Measurements from ENCODE around the gene ZNF362. TPM values are rescaled to one million over a fixed set of nuclear protein-coding genes. Genes with fewer than 3 reads are reported as not detected.

ZNF362 gene
- total and polyA plus RNA-seq, 4 donors = 2.3 to 6.3 (median 5.4) TPM

- Histone ChIP-seq H3K4me3 (ENCODE audit: low read depth in 1 of 3, low read length in 3 of 3) (no peak overlapping the region), H3K9ac (ENCODE audit: low read depth in 1 of 2, low read length in 2 of 2) (peak overlapping the region in 1 of 2 donors; percentile 4), H3K4me1 (ENCODE audit: control insufficient read depth in 4 of 4, insufficient read depth in 4 of 4, low read length in 3 of 4) (peaks cover 28 to 68% (median 52%) of the 10 kb centered on the region in 4 donors), H3K27ac (ENCODE audit: low read depth in 1 of 2, low read length in 2 of 2) (peak overlapping the region; percentile 58 to 89), H3K27me3 (ENCODE audit: control insufficient read depth in 4 of 4, insufficient read depth in 4 of 4, low read length in 3 of 4) (no peaks in the 10 kb centered on the region), H3K36me3 (ENCODE audit: control insufficient read depth in 4 of 4, insufficient read depth in 3 of 4, low read depth in 1 of 4, low read length in 3 of 4) (peaks cover 9 to 33% (median 30%) of the 10 kb centered on the region in 4 donors), H3K9me3 (ENCODE audit: control insufficient read depth in 4 of 4, low read length in 3 of 4) (no peaks in the 10 kb centered on the region)
- WGBS = 64% methylated on average over 4 of the region's 4 CpGs
- DNase-seq (ENCODE audit: low spot score) = no peak
- no peak for TF ChIP-seq EGR1 (IDR thresholded peaks at IDR 0.05; ENCODE audit: low read depth in 2 of 2)
- peak; percentile 1 for TF ChIP-seq MAX (IDR thresholded peaks at IDR 0.05)
Measured at GRCh38 chr1:33335020-33335419, 78.7 kb downstream of the ZNF362 start.

- H3K4me3 ChIP-seq (ENCODE audit: low read depth in 1 of 3, low read length in 3 of 3) = no peak overlapping the region
- H3K36me3 ChIP-seq (ENCODE audit: control insufficient read depth in 4 of 4, insufficient read depth in 3 of 4, low read depth in 1 of 4, low read length in 3 of 4) = peaks cover 0 to 18% (median 15%) of the 10 kb centered on the region in 4 donors
- 78% methylated on average over 9 of the region's 9 CpGs for WGBS
- H3K27ac ChIP-seq (ENCODE audit: low read depth in 1 of 2, low read length in 2 of 2) = peak overlapping the region in 1 of 2 donors; percentile 28
- H3K27me3 ChIP-seq (ENCODE audit: control insufficient read depth in 4 of 4, insufficient read depth in 4 of 4, low read length in 3 of 4) = no peaks in the 10 kb centered on the region
- no peak for TF ChIP-seq HNF4A (conservative IDR thresholded peaks at IDR 0.05)
- TF ChIP-seq SP1 (IDR thresholded peaks at IDR 0.05) = no peak
- no peak for TF ChIP-seq GABPA (IDR thresholded peaks at IDR 0.05 in 1 of 2, conservative IDR thresholded peaks at IDR 0.05 in 1 of 2)
- no peak for TF ChIP-seq RXRA (IDR thresholded peaks at IDR 0.05)
- H3K9ac ChIP-seq (ENCODE audit: low read depth in 1 of 2, low read length in 2 of 2) = no peak overlapping the region
- H3K4me1 ChIP-seq (ENCODE audit: control insufficient read depth in 4 of 4, insufficient read depth in 4 of 4, low read length in 3 of 4) = peaks cover 38 to 82% (median 67%) of the 10 kb centered on the region in 4 donors
- no peaks in the 10 kb centered on the region for H3K9me3 ChIP-seq (ENCODE audit: control insufficient read depth in 4 of 4, low read length in 3 of 4)
- no peak for DNase-seq (ENCODE audit: low spot score)
Measured at GRCh38 chr1:33336580-33336979, 80.3 kb downstream of the ZNF362 start.

GRCh38 chr1:33337441-33337840, 81.1 kb downstream of the ZNF362 start:
- peak overlapping the region; percentile 97 to 99 for H3K27ac ChIP-seq (ENCODE audit: low read depth in 1 of 2, low read length in 2 of 2)
- H3K9ac ChIP-seq (ENCODE audit: low read depth in 1 of 2, low read length in 2 of 2) = peak overlapping the region in 1 of 2 donors; percentile 48
- peaks cover 0 to 10% (median 6%) of the 10 kb centered on the region in 4 donors for H3K36me3 ChIP-seq (ENCODE audit: control insufficient read depth in 4 of 4, insufficient read depth in 3 of 4, low read depth in 1 of 4, low read length in 3 of 4)
- 94% methylated on average over 6 of the region's 6 CpGs for WGBS
- H3K9me3 ChIP-seq (ENCODE audit: control insufficient read depth in 4 of 4, low read length in 3 of 4) = no peaks in the 10 kb centered on the region
- DNase-seq (ENCODE audit: low spot score) = no peak
- no peaks in the 10 kb centered on the region for H3K27me3 ChIP-seq (ENCODE audit: control insufficient read depth in 4 of 4, insufficient read depth in 4 of 4, low read length in 3 of 4)
- H3K4me1 ChIP-seq (ENCODE audit: control insufficient read depth in 4 of 4, insufficient read depth in 4 of 4, low read length in 3 of 4) = peaks cover 43 to 85% (median 72%) of the 10 kb centered on the region in 4 donors
- H3K4me3 ChIP-seq (ENCODE audit: low read depth in 1 of 3, low read length in 3 of 3) = no peak overlapping the region
- TF ChIP-seq MAX (IDR thresholded peaks at IDR 0.05) (no peak), YY1 (IDR thresholded peaks at IDR 0.05) (no peak), EGR1 (IDR thresholded peaks at IDR 0.05; ENCODE audit: low read depth in 2 of 2) (no peak), FOXA1 (IDR thresholded peaks at IDR 0.05) (no peak)

GRCh38 chr1:33338048-33338439, 81.8 kb downstream of the ZNF362 start:
- peaks cover 46 to 85% (median 75%) of the 10 kb centered on the region in 4 donors for H3K4me1 ChIP-seq (ENCODE audit: control insufficient read depth in 4 of 4, insufficient read depth in 4 of 4, low read length in 3 of 4)
- WGBS = 17% methylated on average over 1 of the region's 1 CpG
- H3K27ac ChIP-seq (ENCODE audit: low read depth in 1 of 2, low read length in 2 of 2) = peak overlapping the region; percentile 97 to 99
- H3K9me3 ChIP-seq (ENCODE audit: control insufficient read depth in 4 of 4, low read length in 3 of 4) = no peaks in the 10 kb centered on the region
- DNase-seq (ENCODE audit: low spot score) = no peak
- no peak overlapping the region for H3K4me3 ChIP-seq (ENCODE audit: low read depth in 1 of 3, low read length in 3 of 3)
- H3K27me3 ChIP-seq (ENCODE audit: control insufficient read depth in 4 of 4, insufficient read depth in 4 of 4, low read length in 3 of 4) = no peaks in the 10 kb centered on the region
- TF ChIP-seq MAX (IDR thresholded peaks at IDR 0.05) = no peak
- peak; percentile 15 for TF ChIP-seq NR2F2 (IDR thresholded peaks at IDR 0.05)
- peaks cover 0 to 6% (median under 1%) of the 10 kb centered on the region in 4 donors for H3K36me3 ChIP-seq (ENCODE audit: control insufficient read depth in 4 of 4, insufficient read depth in 3 of 4, low read depth in 1 of 4, low read length in 3 of 4)
- peak overlapping the region; percentile 12 to 48 for H3K9ac ChIP-seq (ENCODE audit: low read depth in 1 of 2, low read length in 2 of 2)

Measured in liver (tissue), 9 donors.